HepG2 (cell line): ENCODE data around the gene SPRY1. TPM values are rescaled to one million over a fixed set of nuclear protein-coding genes. Genes with fewer than 3 reads are reported as not detected.

Source experiments
- EED ChIP-seq: sonication (generic); formaldehyde crosslinking; IDR thresholded peaks from 2 replicates; pipeline ENCODE4 v1.5.0; 2020; ENCODE audit warnings: mild to moderate bottlenecking, missing genetic modification reagents
- KMT2B ChIP-seq: IDR thresholded peaks from 2 replicates; pipeline ENCODE4 v1.6.1; 2016; ENCODE audit warnings: missing genetic modification reagents, missing compliant biosample characterization
- MAZ ChIP-seq, 2 experiments: sonication (generic) in 1 of 2; formaldehyde crosslinking in 1 of 2; IDR thresholded peaks; 2 replicates each; pipeline versions ENCODE4 v1.5.0 to v1.6.1; 2012 to 2020; ENCODE audit warnings: low read depth in 2 of 2, mild to moderate bottlenecking in 2 of 2, borderline replicate concordance in 1 of 2, improper control_type of control experiment in 1 of 2, low read length in 1 of 2, missing genetic modification reagents in 1 of 2, moderate library complexity in 1 of 2
- PCBP1 ChIP-seq: fragments of 200-400 bp; formaldehyde crosslinking; IDR thresholded peaks from 2 replicates; pipeline ENCODE4 v1.6.1; 2017; ENCODE audit warnings: mild to moderate bottlenecking, low read depth, low read length, borderline replicate concordance
- SNAPC5 ChIP-seq: sonication (generic); formaldehyde crosslinking; IDR thresholded peaks from 2 replicates; pipeline ENCODE4 v1.8.1; 2023; ENCODE audit warnings: mild to moderate bottlenecking, missing genetic modification reagents, borderline replicate concordance
- U2AF2 ChIP-seq: fragments of 200-400 bp; formaldehyde crosslinking; IDR thresholded peaks from 2 replicates; pipeline ENCODE4 v1.6.1; 2017; ENCODE audit warnings: low read depth, mild to moderate bottlenecking, low read length
- XBP1 ChIP-seq: sonication (generic); formaldehyde crosslinking; IDR thresholded peaks from 2 replicates; pipeline ENCODE4 v1.5.0; 2020; ENCODE audit warnings: missing genetic modification reagents
- ZBTB2 ChIP-seq: sonication (generic); formaldehyde crosslinking; IDR thresholded peaks from 2 replicates; pipeline ENCODE4 v1.8.0; 2022; ENCODE audit warnings: low read depth, missing genetic modification reagents
- ZBTB46 ChIP-seq: sonication (generic); formaldehyde crosslinking; IDR thresholded peaks from 2 replicates; pipeline ENCODE4 v1.4.0; 2020; ENCODE audit warnings: mild to moderate bottlenecking, missing genetic modification reagents, borderline replicate concordance
- ZNF101 ChIP-seq: sonication (generic); formaldehyde crosslinking; IDR thresholded peaks from 2 replicates; pipeline ENCODE4 v1.4.0; 2020; ENCODE audit warnings: mild to moderate bottlenecking, low read depth, missing genetic modification reagents, borderline replicate concordance
- ZNF251 ChIP-seq: sonication (generic); formaldehyde crosslinking; IDR thresholded peaks from 2 replicates; pipeline ENCODE4 v1.9.0; 2021; ENCODE audit warnings: mild to moderate bottlenecking, missing genetic modification reagents
- ZNF337 ChIP-seq: sonication (generic); formaldehyde crosslinking; IDR thresholded peaks from 2 replicates; pipeline ENCODE4 v1.5.1; 2020; ENCODE audit warnings: missing genetic modification reagents, low read depth, mild to moderate bottlenecking, borderline replicate concordance
- ZNF512B ChIP-seq: sonication (generic); formaldehyde crosslinking; IDR thresholded peaks from 2 replicates; pipeline ENCODE4 v1.5.1; 2020; ENCODE audit warnings: missing genetic modification reagents, mild to moderate bottlenecking, borderline replicate concordance
- ZNF530 ChIP-seq: sonication (generic); formaldehyde crosslinking; IDR thresholded peaks from 2 replicates; pipeline ENCODE4 v1.5.0; 2020; ENCODE audit warnings: low read depth, mild to moderate bottlenecking, missing genetic modification reagents
- ZNF639 ChIP-seq: conservative IDR thresholded peaks from 2 replicates; pipeline ENCODE4 v1.6.1; 2018; ENCODE audit warnings: missing genetic modification reagents
- ZNF687 ChIP-seq: sonication (generic); formaldehyde crosslinking; IDR thresholded peaks from 2 replicates; pipeline ENCODE4 v1.5.1; 2020; ENCODE audit warnings: mild to moderate bottlenecking, missing genetic modification reagents, moderate library complexity
- ZZZ3 ChIP-seq: sonication (generic); formaldehyde crosslinking; IDR thresholded peaks from 2 replicates; pipeline ENCODE4 v1.4.0; 2020; ENCODE audit warnings: missing genetic modification reagents, mild to moderate bottlenecking, borderline replicate concordance
- polyA plus RNA-seq, 8 experiments: library from polyadenylated mRNA; depleted of rRNA in 3 of 8; stranded (reverse) in 7 of 8; unstranded in 1 of 8; fragments of >200 nt; fragmentation: Illumina TruSeq in 4 of 8; extraction: Trizol in 4 of 8; gene quantifications; 2 replicates each; pipeline versions ENCODE4 v1.2.1 to v1.2.3, GENCODE V29; 2011 to 2016; ENCODE audit warnings: low read depth in 4 of 8, missing spikeins in 1 of 8, mixed read lengths in 1 of 8; ENCODE audit not compliant: insufficient read depth in 1 of 8
- total RNA-seq, 5 experiments: library from RNA; depleted of rRNA; stranded (reverse); fragments of >200 nt; fragmentation: Illumina TruSeq; extraction: Trizol; gene quantifications; 2 replicates each; pipeline ENCODE4 v1.2.3, GENCODE V29; 2016; ENCODE audit warnings: low read depth in 1 of 5

Gene SPRY1
- total and polyA plus RNA-seq, 2 of the 13 experiments (the other 11 are each of a cell fraction or from before 2014, with no cell fraction given) = 24.7 to 33.4 TPM

GRCh38 chr4:123415977-123416376 lies 19.4 kb downstream of the SPRY1 start (continued):
- TF ChIP-seq MAZ (IDR thresholded peaks at IDR 0.05; ENCODE audit: borderline replicate concordance, low read depth, low read length) (no peak), MAZ (CRISPR knock-in tag; IDR thresholded peaks at IDR 0.05; ENCODE audit: low read depth) (no peak), ZNF337 (CRISPR knock-in tag) (no peak), ZBTB46 (no peak), U2AF2 (no peak), ZNF530 (CRISPR knock-in tag) (no peak), ZNF101 (no peak), ZNF251 (CRISPR knock-in tag) (no peak), EED (CRISPR knock-in tag) (no peak), ZNF512B (CRISPR knock-in tag) (no peak), ZBTB2 (CRISPR knock-in tag) (no peak), SNAPC5 (CRISPR knock-in tag) (no peak), ZZZ3 (CRISPR knock-in tag) (no peak), ZNF639 (CRISPR knock-in tag) (no peak), XBP1 (CRISPR knock-in tag) (no peak), KMT2B (CRISPR knock-in tag) (no peak), PCBP1 (no peak), ZNF687 (no peak)
